ENCODE measurements around the gene CXCR5. TPM values are rescaled to one million over a fixed set of nuclear protein-coding genes. Genes with fewer than 3 reads are reported as not detected.

CXCR5 gene
- total RNA-seq, result 0.51 and 0.59 TPM in 2 replicates

DNA sequence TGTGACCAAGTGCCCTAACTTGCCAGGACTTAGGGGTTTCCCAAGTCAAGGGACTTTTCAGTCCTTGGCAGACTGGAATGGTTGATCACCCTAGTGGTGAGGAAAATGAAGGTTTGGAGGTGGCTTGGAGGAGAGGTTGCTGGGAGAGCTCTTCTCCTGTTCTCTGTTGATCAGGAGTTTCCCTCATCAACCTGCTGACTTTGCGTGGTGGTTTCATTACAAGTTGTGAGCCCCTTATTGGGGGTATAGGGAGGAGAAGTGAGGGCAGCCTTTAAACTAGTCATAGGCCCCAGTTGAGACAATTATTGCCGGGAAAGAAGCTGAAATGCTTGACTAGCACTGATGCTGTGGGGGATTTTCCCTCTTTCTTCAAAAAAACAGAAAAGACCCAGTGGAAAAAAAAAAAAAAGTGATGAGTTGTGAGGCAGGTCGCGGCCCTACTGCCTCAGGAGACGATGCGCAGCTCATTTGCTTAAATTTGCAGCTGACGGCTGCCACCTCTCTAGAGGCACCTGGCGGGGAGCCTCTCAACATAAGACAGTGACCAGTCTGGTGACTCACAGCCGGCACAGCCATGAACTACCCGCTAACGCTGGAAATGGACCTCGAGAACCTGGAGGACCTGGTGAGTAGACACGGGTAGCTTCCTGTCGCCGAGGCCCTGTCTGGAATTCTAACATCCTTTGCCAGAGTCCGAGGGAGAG is at the start of gene CXCR5:
Gene CXCR5, plus strand, starts transcription at position 525 of the 704 bp plus-strand sequence. Its CDS starts 50 bp downstream, at position 575.
- intact Hi-C loops (cut with micrococcal nuclease), result no loop called here

GRCh38 chr11:118834427-118835028 is 49.2 kb upstream of the CXCR5 start:
- intact Hi-C loops (cut with micrococcal nuclease), result no loop called here

GRCh38 chr11:118837868-118838267 is 45.8 kb upstream of the CXCR5 start:
- intact Hi-C loops (cut with micrococcal nuclease), result no loop called here

GRCh38 chr11:118838905-118839553 is 44.7 kb upstream of the CXCR5 start:
- intact Hi-C loops (cut with micrococcal nuclease), result no loop called here

GRCh38 chr11:118841469-118842242 is 42.0 kb upstream of the CXCR5 start:
- intact Hi-C loops (cut with micrococcal nuclease), result loop anchor here (5.0 kb wide), 1 partner anchor 36 kb away; no protein-coding TSS in a partner anchor

DNA sequence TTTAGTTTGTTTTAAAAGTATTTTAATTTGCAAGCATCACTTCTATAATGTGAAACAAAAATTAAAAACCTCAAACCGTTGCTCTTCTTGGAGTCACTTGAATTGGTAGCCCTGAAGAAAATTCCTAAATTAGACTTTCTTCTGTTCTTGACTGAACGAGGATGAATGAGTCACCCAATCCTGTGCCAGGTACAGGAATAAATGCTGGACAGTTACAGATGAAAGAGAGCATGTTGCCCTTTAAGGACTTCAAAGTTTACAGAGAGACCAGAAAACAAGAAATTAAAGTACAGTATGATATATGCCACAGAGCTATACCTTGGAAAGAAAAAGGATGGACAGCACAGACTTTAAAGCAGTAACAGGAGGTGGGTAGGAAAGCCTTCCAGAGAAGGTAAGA is 41.3 kb upstream of the CXCR5 start:
- intact Hi-C loops (cut with micrococcal nuclease), result loop anchor here (5.0 kb wide), 1 partner anchor 35 kb away; no protein-coding TSS in a partner anchor

GRCh38 chr11:118842843-118843242 is 40.8 kb upstream of the CXCR5 start:
- intact Hi-C loops (cut with micrococcal nuclease), result loop anchor here (5.0 kb wide), 1 partner anchor 34 kb away; no protein-coding TSS in a partner anchor

GRCh38 chr11:118843565-118843964 is 40.1 kb upstream of the CXCR5 start:
- intact Hi-C loops (cut with micrococcal nuclease), result loop anchor here (5.0 kb wide), 1 partner anchor 34 kb away; no protein-coding TSS in a partner anchor

DNA sequence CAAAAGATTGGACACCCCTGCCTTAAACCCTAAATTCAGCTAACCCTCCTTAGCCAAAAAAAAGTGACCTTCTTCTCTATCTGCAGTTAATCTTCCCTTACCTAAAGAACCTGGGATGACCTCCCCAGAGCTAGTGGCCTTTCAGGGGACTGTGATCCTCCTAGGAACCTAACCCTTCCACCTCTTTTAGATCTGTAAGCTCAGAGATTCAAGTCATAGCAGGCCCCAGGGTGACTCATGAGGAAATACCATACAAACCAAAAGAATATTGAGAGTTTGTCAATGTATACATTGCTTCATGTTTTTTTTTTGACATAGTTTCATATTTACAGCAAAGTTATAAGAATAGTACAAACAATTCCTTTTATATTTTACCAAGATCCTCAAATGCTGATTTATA is 38.3 kb upstream of the CXCR5 start:
- intact Hi-C loops (cut with micrococcal nuclease), result loop anchor here (2.0 kb wide), 1 partner anchor 53 kb away; no protein-coding TSS in a partner anchor

GRCh38 chr11:118846181-118846935 is 37.3 kb upstream of the CXCR5 start:
- intact Hi-C loops (cut with micrococcal nuclease), result no loop called here

GRCh38 chr11:118849825-118850224 is 33.9 kb upstream of the CXCR5 start:
- intact Hi-C loops (cut with micrococcal nuclease), result no loop called here

DNA sequence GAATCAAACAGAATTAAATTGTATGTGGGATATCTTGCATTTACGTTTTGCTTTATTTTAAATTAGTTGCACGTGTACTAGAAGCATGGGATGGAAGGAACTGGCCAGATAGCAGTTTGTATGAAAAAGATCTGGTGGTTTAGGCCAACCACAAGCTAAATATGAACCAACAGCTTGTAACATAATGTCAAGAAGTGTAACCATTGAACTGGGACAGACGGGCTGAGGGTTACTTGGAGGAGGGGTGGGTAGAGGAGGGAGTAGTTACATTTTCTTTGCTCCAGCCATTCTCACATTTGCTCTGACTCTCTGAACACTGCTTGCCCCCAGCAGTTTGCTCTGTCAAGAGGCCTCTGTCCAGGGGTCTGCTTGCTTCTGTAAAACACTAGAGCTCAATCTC is 31.7 kb upstream of the CXCR5 start:
- intact Hi-C loops (cut with micrococcal nuclease), result no loop called here

DNA sequence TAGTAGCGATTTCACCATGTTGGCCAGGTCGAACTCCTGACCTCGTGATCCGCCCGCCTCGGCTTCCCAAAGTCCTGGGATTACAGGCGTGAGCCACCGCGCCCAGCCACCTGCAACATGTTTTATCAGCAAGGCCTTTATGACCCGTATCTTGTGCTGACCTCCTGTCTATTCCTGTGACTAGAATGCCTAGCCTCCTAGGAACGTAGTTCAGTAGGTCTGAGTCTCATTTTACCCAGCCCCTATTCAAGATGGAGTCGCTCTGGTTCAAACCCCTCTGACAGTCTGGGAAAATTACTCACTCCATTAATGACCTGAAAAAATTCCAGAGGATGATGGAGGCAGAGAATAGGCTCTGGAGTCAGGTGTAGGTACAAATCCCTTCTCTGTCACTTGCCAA is 30.0 kb upstream of the CXCR5 start:
- intact Hi-C loops (cut with micrococcal nuclease), result no loop called here

- intact Hi-C loops (cut with micrococcal nuclease), result no loop called here
Observed at GRCh38 chr11:118856314-118856713, 27.4 kb upstream of the CXCR5 start.

DNA sequence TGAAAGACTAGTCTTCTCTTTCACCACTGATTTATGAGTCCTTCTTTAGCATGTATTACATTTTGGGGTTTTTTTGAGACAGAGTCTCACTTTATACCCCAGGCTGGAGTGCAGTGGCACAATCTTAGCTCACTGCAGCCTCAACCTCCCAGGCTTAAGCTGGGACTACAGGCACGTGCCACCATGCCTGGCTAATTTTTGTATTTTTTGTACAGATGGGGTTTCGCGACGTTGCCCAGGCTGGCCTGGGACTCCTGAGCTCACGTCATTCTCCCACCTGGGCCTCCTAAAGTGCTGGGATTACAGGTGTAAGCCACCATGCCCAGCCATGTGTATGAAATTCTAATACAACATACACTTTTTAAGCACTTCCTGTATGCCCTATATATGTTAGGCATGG is 26.3 kb upstream of the CXCR5 start:
- intact Hi-C loops (cut with micrococcal nuclease), result no loop called here

DNA sequence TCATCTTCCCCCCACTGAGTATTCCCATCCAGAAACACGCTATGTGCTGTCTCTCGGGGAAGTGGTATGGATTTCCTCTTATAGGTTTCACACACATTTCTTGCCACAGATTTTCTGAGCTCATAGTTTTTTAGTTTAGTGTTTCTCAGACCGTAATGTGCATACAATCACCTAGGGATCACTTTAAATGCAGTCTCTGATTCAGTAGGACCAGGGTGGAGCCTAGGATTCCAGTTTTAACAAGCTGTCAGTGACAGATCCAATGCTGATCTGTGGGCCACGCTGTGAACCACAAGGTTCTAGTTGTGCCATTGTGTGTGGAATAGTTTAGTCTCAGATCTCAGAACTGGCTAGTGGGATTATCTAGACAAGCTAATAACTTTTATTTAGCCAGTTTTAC is 23.7 kb upstream of the CXCR5 start:
- intact Hi-C loops (cut with micrococcal nuclease), result no loop called here

GRCh38 chr11:118868659-118869058 is 15.0 kb upstream of the CXCR5 start:
- intact Hi-C loops (cut with micrococcal nuclease), result no loop called here

GRCh38 chr11:118870396-118871343 is 13.0 kb upstream of the CXCR5 start:
- intact Hi-C loops (cut with micrococcal nuclease), result loop anchor here (1.0 to 10.0 kb wide), 9 partner anchors 8 to 476 kb away; partner anchors contain the start of genes CENATAC, KMT2A, RPS25 and TRAPPC4

DNA sequence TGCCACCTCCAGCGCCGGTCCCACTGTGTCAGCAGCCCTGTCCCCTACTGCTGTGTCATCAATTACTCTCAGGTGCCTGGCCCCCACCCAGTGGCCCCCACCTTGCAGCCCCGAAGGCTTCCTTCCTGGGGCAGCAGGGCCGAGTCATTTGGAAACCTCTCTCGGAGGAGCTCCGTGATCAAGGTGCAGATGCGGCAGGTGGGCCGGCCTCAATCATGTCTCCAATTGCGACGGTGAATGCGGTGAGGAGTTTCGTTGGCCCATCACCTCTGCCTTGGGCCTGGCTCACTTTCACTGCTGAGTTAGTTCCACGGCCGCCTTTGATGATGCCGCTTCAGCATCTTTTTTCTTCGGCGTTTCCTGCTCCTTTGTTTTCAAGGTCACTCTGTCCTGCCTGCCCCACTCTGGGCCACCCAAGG is 11.3 kb upstream of the CXCR5 start:
- intact Hi-C loops (cut with micrococcal nuclease), result loop anchor here (10.0 kb wide), 2 partner anchors 438 to 478 kb away; partner anchors contain the start of gene KMT2A
